Trophoblast cell (in vitro differentiated cells and primary cell): ENCODE measurements around the gene AUTS2.

Experiments
- DNase-seq, 2 donors: peaks; one replicate each; pipeline ENCODE4 v3.0.0-alpha.2; 2016
- H2AFZ ChIP-seq: 2 replicates; pipeline ENCODE4 v1.6.1; 2013; ENCODE audit warnings: low read length, moderate library complexity, mild to moderate bottlenecking; ENCODE audit not compliant: insufficient read depth, poor library complexity
- H2AK5ac ChIP-seq: 2 replicates; pipeline ENCODE4 v1.6.1; 2013; ENCODE audit warnings: mild to moderate bottlenecking, low read length
- H2BK120ac ChIP-seq: 2 replicates; pipeline ENCODE4 v1.6.1; 2013; ENCODE audit warnings: low read length, mild to moderate bottlenecking, moderate library complexity; ENCODE audit not compliant: insufficient read depth, poor library complexity
- H2BK12ac ChIP-seq: 2 replicates; pipeline ENCODE4 v1.6.1; 2013; ENCODE audit warnings: mild to moderate bottlenecking, low read length, moderate library complexity
- H2BK5ac ChIP-seq: 2 replicates; pipeline ENCODE4 v1.6.1; 2013; ENCODE audit warnings: low read length, low read depth, moderate library complexity, mild to moderate bottlenecking; ENCODE audit not compliant: poor library complexity
- H3K14ac ChIP-seq: 2 replicates; pipeline ENCODE4 v1.6.1; 2013; ENCODE audit warnings: mild to moderate bottlenecking, low read length
- H3K18ac ChIP-seq: 2 replicates; pipeline ENCODE4 v1.6.1; 2013; ENCODE audit warnings: mild to moderate bottlenecking, low read length
- H3K23ac ChIP-seq: 2 replicates; pipeline ENCODE4 v1.6.1; 2013; ENCODE audit warnings: low read length
- H3K27ac ChIP-seq: 2 replicates; pipeline ENCODE4 v1.5.1; 2013; ENCODE audit warnings: low read depth, mild to moderate bottlenecking, inconsistent platforms, low read length, moderate library complexity
- H3K27me3 ChIP-seq: 2 replicates; pipeline ENCODE4 v1.6.1; 2013; ENCODE audit warnings: inconsistent platforms, mild to moderate bottlenecking, low read length, moderate library complexity; ENCODE audit not compliant: insufficient read depth
- H3K36me3 ChIP-seq, 2 experiments: 1 replicate in 1 of 2; 2 replicates in 1 of 2; pipeline ENCODE4 v1.6.1; 2013; ENCODE audit warnings: low read length in 2 of 2, mild to moderate bottlenecking in 2 of 2, moderate library complexity in 1 of 2; ENCODE audit not compliant: insufficient read depth in 2 of 2, control insufficient read depth in 1 of 2
- H3K4ac ChIP-seq: 2 replicates; pipeline ENCODE4 v1.6.1; 2013; ENCODE audit warnings: low read depth, mild to moderate bottlenecking, low read length, moderate library complexity
- H3K4me1 ChIP-seq, 2 experiments: 1 replicate in 1 of 2; 2 replicates in 1 of 2; pipeline ENCODE4 v1.6.1; 2013; ENCODE audit warnings: low read length in 2 of 2, mild to moderate bottlenecking in 2 of 2, moderate library complexity in 1 of 2; ENCODE audit not compliant: insufficient read depth in 2 of 2, control insufficient read depth in 1 of 2
- H3K4me2 ChIP-seq: 2 replicates; pipeline ENCODE4 v1.6.1; 2013; ENCODE audit warnings: inconsistent platforms, mild to moderate bottlenecking, low read length, moderate library complexity
- H3K4me3 ChIP-seq: 2 replicates; pipeline ENCODE4 v1.5.1; 2013; ENCODE audit warnings: mild to moderate bottlenecking, low read depth, low read length, inconsistent platforms
- H3K79me1 ChIP-seq: one replicate; pipeline ENCODE4 v1.6.1; 2013; ENCODE audit warnings: low read length
- H3K79me2 ChIP-seq: 2 replicates; pipeline ENCODE4 v1.6.1; 2013; ENCODE audit warnings: low read length, mild to moderate bottlenecking; ENCODE audit not compliant: control insufficient read depth, insufficient read depth, poor library complexity
- H3K9ac ChIP-seq: 2 replicates; pipeline ENCODE4 v1.6.1; 2013; ENCODE audit warnings: mild to moderate bottlenecking, low read length
- H3K9me3 ChIP-seq: 2 replicates; pipeline ENCODE4 v1.6.1; 2013; ENCODE audit warnings: low read depth, mild to moderate bottlenecking, control low read depth, inconsistent platforms, low read length; ENCODE audit not compliant: insufficient read depth
- H4K12ac ChIP-seq: 2 replicates; pipeline ENCODE4 v1.6.1; 2013; ENCODE audit warnings: low read depth, mild to moderate bottlenecking, low read length, moderate library complexity
- H4K8ac ChIP-seq: 2 replicates; pipeline ENCODE4 v1.6.1; 2013; ENCODE audit warnings: low read depth, mild to moderate bottlenecking, low read length, moderate library complexity
- H4K91ac ChIP-seq: one replicate; pipeline ENCODE4 v1.6.1; 2013; ENCODE audit warnings: low read depth, mild to moderate bottlenecking, low read length, moderate library complexity
- WGBS: extraction: QIAGEN DNeasy Blood & Tissue Kit; methylation state at CpG from one replicate; pipeline ENCODE4 v1.1.7; 2013; ENCODE audit warnings: missing lambda C conversion rate; ENCODE audit not compliant: insufficient read length, insufficient coverage; ENCODE audit errors: extremely low coverage; 5-methylcytosine and 5-hydroxymethylcytosine counted together

AUTS2 gene

DNA sequence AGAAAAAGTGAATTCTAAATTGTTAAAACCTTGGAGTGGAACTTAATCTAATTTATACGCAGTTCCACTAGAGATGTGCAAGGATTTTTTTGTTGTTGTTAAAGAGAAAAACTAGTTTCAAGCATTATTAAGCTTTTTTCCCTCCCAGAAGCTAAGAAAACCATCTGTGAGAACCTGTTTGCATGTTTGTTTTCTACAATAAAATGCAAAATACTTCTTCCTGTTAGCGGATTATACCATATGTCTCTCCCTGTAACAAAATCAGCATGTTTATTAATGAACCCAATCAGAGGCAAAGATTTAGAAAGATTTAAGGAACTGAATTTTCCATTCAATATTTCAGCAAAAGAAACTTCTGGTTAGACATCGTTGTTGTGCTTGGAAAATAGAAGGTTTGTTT, 953.9 kb downstream of the AUTS2 start:
- Histone ChIP-seq H3K27me3 (no peaks in the 10 kb centered on the region), H3K4me2 (no peak overlapping the region), H2AFZ (no peak overlapping the region), H4K12ac (no peak overlapping the region), H3K79me2 (no peaks in the 10 kb centered on the region), H3K4me3 (no peak overlapping the region), H3K27ac (no peak overlapping the region), H4K8ac (no peak overlapping the region), H3K4me1 (no peaks in the 10 kb centered on the region), H3K4ac (no peak overlapping the region), H3K9ac (no peak overlapping the region), H3K14ac (no peak overlapping the region), H3K18ac (no peak overlapping the region), H3K9me3 (peaks cover 1% of the 10 kb centered on the region), H3K36me3 (no peaks in the 10 kb centered on the region), H2BK120ac (no peak overlapping the region), H3K79me1 (no peaks in the 10 kb centered on the region), H2BK12ac (no peak overlapping the region), H3K23ac (no peak overlapping the region), H2AK5ac (no peak overlapping the region), H4K91ac (no peak overlapping the region), H2BK5ac (no peak overlapping the region)
- WGBS = no CpG with 5 or more reads among the region's 3 CpGs
- no peak for DNase-seq

GRCh38 chr7:70553364-70553763, 955.1 kb downstream of the AUTS2 start:
- Histone ChIP-seq H3K4me2 (no peak overlapping the region), H3K9ac (no peak overlapping the region), H3K27me3 (no peaks in the 10 kb centered on the region), H3K79me2 (no peaks in the 10 kb centered on the region), H2AK5ac (no peak overlapping the region), H3K9me3 (peaks cover 5% of the 10 kb centered on the region), H4K8ac (no peak overlapping the region), H4K12ac (no peak overlapping the region), H3K18ac (no peak overlapping the region), H3K36me3 (no peaks in the 10 kb centered on the region), H3K79me1 (no peaks in the 10 kb centered on the region), H3K4me3 (no peak overlapping the region), H3K4ac (no peak overlapping the region), H3K4me1 (no peaks in the 10 kb centered on the region), H4K91ac (no peak overlapping the region), H2AFZ (no peak overlapping the region), H2BK5ac (no peak overlapping the region), H3K23ac (no peak overlapping the region), H2BK120ac (no peak overlapping the region), H3K27ac (no peak overlapping the region), H3K14ac (no peak overlapping the region), H2BK12ac (no peak overlapping the region)
- no CpG with 5 or more reads among the region's 1 CpG for WGBS
- DNase-seq = no peak

- no peak overlapping the region for H2BK12ac ChIP-seq
- no peak overlapping the region for H3K14ac ChIP-seq
- no peaks in the 10 kb centered on the region for H3K4me1 ChIP-seq
Observed at GRCh38 chr7:70554646-70555045, 956.4 kb downstream of the AUTS2 start.

DNA sequence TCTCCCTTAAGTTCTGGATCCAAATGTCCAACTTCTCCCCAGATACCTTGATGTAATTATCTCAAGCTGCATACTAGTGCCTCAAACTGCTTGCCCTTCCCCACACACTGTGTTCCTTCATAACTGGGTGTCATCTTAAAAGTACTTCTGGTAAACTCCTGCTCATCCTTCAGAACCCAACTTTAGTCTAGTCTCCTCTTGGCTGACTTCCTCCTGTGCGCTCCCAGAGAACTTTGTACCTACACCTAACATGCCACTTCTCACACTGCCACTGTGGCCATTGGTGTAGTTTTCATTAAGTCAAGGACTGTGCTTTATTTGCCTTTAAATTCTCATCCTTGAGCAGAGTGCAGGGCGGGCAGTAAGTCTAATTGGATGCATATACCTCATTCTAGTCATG, 958.5 kb downstream of the AUTS2 start:
- H2AK5ac ChIP-seq = no peak overlapping the region
- H3K27me3 ChIP-seq = no peaks in the 10 kb centered on the region
- H3K27ac ChIP-seq = no peak overlapping the region
- no peak for DNase-seq
- no peak overlapping the region for H4K91ac ChIP-seq
- no peaks in the 10 kb centered on the region for H3K79me1 ChIP-seq
- H2BK120ac ChIP-seq = no peak overlapping the region
- no peak overlapping the region for H2AFZ ChIP-seq
- no peak overlapping the region for H3K23ac ChIP-seq
- H3K9me3 ChIP-seq = peaks cover 5% of the 10 kb centered on the region
- H3K36me3 ChIP-seq = no peaks in the 10 kb centered on the region
- H3K79me2 ChIP-seq = no peaks in the 10 kb centered on the region
- H3K4me2 ChIP-seq = no peak overlapping the region
- no peak overlapping the region for H2BK5ac ChIP-seq
- no peak overlapping the region for H3K4me3 ChIP-seq
- H3K4me1 ChIP-seq = no peaks in the 10 kb centered on the region
- H2BK12ac ChIP-seq = no peak overlapping the region
- no peak overlapping the region for H3K4ac ChIP-seq
- H3K18ac ChIP-seq = no peak overlapping the region
- H4K8ac ChIP-seq = no peak overlapping the region
- H3K9ac ChIP-seq = no peak overlapping the region
- no CpG with 5 or more reads among the region's 2 CpGs for WGBS
- no peak overlapping the region for H4K12ac ChIP-seq
- no peak overlapping the region for H3K14ac ChIP-seq

More at GRCh38 chr7:70554646-70555045, 956.4 kb downstream of the AUTS2 start:
- Histone ChIP-seq H3K27me3 (no peaks in the 10 kb centered on the region), H4K12ac (no peak overlapping the region), H3K9me3 (peaks cover 5% of the 10 kb centered on the region), H4K8ac (no peak overlapping the region), H3K4me3 (no peak overlapping the region), H3K18ac (no peak overlapping the region), H3K79me1 (no peaks in the 10 kb centered on the region), H4K91ac (no peak overlapping the region), H2BK5ac (no peak overlapping the region), H2AK5ac (no peak overlapping the region), H3K4me2 (no peak overlapping the region), H2BK120ac (no peak overlapping the region), H3K9ac (no peak overlapping the region), H3K4ac (no peak overlapping the region), H3K23ac (no peak overlapping the region), H3K79me2 (no peaks in the 10 kb centered on the region), H3K36me3 (no peaks in the 10 kb centered on the region), H3K27ac (no peak overlapping the region), H2AFZ (no peak overlapping the region)
- DNase-seq = no peak
- WGBS = no CpG with 5 or more reads among the region's 1 CpG
